HL-60/S4 treated with phorbol 12-myristate 13-acetate at 8.2 ng/mL for 4 days and 3 days (cell line): ENCODE data around the gene SCNN1B.

Experiments
- in situ Hi-C: fragments of 300-500 bp; cut with MboI; formaldehyde crosslinking; loops from 2 replicates; pipeline ENCODE4 v1.15.0; 2022; ENCODE audit warnings: low sequenced_read_pairs

Gene SCNN1B

GRCh38 chr16:23320693-23321092, 18.6 kb downstream of the SCNN1B start:
- in situ Hi-C loops, result no loop called here

DNA sequence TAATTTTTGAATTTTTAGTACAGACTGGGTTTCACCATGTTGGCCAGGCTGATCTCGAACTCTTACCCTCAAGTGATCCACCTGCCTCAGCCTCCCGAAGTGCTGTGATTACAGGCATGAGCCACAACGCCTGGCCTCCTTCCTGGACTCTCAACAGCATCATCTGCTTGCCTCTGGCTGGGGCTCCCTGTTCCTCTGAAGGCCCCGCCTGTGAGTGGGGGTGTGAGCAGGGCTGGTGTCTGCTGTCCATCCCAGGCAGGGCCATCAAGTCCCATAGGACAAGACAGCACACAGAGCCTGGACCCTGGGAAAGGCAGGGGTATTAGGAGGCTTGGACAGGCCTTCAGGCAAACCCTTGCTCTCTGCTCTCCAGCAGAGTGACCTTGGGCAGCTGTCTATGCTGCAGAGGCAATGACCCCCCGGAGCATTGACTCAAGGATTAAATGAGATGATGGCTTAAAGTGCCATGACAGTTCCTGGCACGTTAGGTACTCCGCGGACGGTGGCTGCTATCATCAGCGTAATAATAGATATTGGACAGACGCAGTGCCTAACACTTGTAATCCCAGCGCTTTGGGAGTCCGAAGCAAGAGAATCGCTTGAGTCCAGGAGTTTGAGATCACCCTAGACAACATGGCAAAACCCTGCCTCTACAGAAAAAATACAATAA, 19.2 kb downstream of the SCNN1B start:
- in situ Hi-C loops, result no loop called here

- in situ Hi-C loops, result no loop called here
These were observed 21.3 kb downstream of the SCNN1B start for GRCh38 chr16:23323224-23324030.

DNA sequence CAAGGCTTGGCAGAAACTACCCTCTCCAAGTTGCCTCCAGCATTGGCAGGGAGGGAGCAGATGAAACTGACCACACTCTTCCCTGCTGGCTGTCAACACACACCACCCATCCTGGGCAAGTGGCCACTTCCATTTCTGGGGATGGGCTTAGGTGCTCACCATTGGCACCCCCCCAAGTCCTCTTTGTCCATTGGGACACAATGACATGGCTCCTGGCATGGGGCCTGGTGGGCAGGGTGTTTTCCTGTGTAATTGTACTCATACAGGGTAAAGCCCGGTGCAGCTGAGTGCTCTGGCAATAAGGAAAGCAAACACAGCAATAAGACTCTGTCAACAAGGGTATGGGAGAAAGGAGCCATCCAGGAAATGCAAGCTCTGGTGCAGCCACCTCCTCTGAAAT, 22.6 kb downstream of the SCNN1B start:
- in situ Hi-C loops, result no loop called here

DNA sequence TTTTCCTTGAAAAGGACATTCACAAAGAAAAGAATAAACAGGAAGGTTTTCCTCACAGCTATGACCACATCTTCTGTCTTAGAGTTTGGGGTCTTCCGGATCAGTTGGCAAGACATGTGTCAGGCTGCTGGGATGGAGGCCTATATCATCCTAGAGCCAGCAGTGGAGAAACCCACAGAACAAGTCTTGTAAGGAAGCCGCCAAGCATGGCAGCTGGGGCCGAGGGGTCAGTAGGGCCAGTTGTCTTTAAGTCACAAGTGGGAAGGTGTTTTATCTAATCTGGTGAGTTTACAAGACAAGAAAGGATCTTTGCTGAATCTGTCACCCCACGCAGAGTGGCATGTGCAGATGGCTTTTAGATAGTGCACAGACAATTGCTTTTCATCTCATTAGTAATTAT, 25.7 kb downstream of the SCNN1B start:
- in situ Hi-C loops, result no loop called here

DNA sequence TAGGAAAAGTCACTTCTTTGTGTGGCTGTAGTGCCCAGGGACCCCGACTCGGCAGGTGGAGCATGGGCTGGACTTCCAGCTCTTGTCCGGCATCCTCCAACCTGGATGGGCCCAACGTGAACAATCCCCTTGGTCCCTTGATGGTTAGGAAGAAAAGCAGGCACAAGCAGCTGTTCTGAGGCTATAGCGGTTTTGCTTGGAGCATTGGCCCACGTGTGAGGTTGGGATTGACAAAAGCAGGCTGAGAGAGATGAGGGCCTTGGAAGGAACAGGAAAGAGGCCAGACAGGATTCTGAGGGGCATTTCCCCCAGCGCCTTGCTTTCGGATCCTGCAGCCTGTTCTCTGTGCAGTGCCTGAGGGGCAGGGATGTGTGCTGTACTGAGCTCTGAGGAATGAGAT, 28.1 kb downstream of the SCNN1B start:
- in situ Hi-C loops, result no loop called here

GRCh38 chr16:23330583-23331249, 28.6 kb downstream of the SCNN1B start:
- in situ Hi-C loops, result no loop called here

GRCh38 chr16:23333034-23333579, 31.0 kb downstream of the SCNN1B start:
- in situ Hi-C loops, result no loop called here

DNA sequence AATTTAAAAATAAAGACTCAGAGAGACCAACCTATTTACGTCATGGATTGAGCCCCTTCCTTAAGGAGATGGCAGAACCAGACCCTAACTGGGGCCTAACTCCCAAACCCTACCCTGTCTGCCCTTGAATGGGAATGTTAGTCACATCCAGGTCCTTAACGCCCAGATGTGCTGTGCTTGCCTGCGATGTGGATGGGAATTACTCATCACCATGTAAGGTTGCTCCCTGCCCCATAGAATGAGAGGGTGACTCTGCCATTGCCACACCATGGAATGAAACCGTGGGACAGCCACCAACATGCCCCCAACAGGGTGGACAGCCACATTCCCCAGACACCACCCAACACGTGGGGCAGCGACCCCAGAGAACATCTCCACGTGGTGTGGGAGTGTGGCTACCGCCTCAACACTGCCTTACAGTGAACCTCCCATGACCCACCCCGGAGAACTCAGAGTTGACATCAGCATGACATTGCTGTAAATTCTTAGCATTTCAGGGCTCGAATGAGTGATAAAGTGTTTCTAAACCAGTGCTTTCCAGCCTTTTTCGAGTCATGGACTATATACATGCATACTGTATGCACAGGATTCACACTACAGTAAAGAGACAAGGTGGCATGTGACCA, 31.8 kb downstream of the SCNN1B start:
- in situ Hi-C loops, result no loop called here

DNA sequence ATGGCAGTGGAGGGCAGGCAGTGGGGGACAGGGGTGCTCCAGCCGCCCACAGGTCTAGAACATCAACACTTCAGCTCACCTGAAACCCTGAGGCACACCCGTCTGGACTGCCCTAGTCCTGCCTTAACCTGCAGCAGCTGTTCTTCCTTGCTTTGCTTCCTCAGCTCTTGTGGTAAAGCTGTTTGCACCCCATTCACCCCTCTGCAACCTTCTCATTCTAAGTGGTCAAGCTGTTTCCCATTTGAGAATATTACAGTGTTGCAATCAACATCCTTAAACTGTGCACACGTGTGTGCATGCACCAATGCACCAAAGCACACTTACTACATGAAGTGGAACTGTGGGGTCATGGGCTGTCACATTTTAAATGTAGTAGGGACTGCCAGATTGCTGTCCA, 32.4 kb downstream of the SCNN1B start:
- in situ Hi-C loops, result no loop called here

GRCh38 chr16:23334950-23335349, 32.8 kb downstream of the SCNN1B start:
- in situ Hi-C loops, result no loop called here

DNA sequence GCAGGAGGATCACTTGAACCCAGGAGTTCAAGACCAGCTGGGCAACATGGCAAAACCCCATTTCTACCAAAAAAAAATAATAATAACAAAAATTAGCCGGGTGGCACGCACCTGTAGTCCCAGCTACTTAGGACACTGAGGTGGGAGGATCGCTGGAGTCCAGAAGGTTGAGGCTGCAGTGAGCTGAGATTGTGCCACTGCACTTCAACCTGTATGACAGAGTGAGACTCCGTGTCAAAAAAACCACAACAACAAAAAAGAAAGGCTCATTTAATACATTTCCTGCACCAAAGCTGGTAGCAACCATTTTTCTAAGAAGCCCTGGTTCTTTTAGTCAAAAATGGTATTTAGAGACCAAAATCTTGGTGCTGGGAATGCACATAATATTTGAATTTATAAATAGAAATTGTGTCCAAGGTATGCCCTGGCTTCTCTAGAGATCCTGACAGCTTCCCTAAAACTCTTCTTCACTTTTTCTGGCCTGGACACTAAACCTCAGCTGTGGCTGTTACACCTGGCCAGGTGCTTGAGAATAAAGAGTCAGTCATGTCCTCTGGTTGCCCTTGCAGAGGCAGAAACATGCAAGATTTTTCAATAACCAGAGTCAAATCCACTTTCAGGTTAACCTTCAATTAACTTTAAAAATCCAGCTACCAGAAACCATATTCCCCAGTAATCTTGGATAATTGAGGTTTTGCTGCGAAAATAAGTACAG, 35.9 kb downstream of the SCNN1B start:
- in situ Hi-C loops, result no loop called here

- in situ Hi-C loops, result no loop called here
These were observed 37.7 kb downstream of the SCNN1B start for GRCh38 chr16:23339787-23340186.

DNA sequence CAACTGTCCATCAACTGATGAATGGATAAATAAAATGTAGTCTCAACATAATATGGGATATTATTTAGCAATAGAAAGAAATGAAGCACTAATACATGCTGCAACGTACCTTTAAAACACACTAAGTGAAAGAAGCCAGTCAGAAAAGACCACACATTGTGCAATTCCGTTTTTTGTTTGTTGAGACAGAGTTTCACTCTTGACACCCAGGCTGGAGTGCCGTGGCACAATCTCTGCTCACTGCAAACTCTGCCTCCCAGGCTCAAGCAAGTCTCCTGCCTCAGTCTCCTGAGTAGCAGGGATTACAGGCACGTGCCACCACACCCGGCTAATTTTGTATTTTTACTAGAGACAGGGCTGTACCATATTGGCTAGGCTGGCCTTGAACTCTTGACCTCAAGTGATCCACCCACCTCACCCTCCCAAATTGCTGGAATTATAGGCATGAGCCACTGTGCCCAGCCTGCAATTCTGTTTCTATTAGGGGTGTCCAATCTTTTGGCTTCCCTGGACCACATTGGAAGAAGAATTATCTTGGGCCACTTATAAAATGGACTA, 40.1 kb downstream of the SCNN1B start:
- in situ Hi-C loops, result no loop called here

- in situ Hi-C loops, result no loop called here
These were observed 41.8 kb downstream of the SCNN1B start for GRCh38 chr16:23343643-23344612.

DNA sequence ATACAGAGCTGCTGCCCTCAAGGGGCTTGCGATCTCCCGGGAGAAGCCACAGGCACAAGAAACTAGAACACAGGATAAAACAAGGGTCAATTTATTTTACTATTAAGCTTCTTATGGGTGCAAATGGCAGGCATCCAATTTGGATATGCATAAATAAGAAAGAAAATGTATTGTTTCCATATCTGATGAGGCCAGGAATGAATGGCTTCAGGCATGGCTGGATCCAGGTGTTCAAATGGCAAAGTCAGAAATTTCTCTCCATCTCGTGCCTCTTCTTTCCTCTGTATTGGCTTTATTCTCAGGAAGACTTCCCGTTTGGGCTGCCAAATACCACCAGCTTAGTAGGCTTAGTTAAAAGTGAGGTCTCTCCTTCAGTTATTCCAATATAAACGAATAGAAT, 43.1 kb downstream of the SCNN1B start:
- in situ Hi-C loops, result no loop called here

- in situ Hi-C loops, result no loop called here
These were observed 46.7 kb downstream of the SCNN1B start for GRCh38 chr16:23348579-23349469.

GRCh38 chr16:23351360-23351759, 49.3 kb downstream of the SCNN1B start:
- in situ Hi-C loops, result no loop called here
